Liver (tissue), 9 donors: Measurements from ENCODE around the gene TRAPPC2L. TPM values are rescaled to one million over a fixed set of nuclear protein-coding genes. Genes with fewer than 3 reads are reported as not detected.

Experiments
- DNase-seq: peaks from one replicate; pipeline ENCODE4 v3.0.0-alpha.2; 2017; ENCODE audit warnings: low spot score
- H3K27ac ChIP-seq, 2 donors: one replicate each; pipeline ENCODE4 v1.7.0; 2013; ENCODE audit warnings: inconsistent platforms in 2 of 2, low read length in 2 of 2, control low read depth in 1 of 2, low read depth in 1 of 2, mild to moderate bottlenecking in 1 of 2
- H3K27me3 ChIP-seq, 4 donors: one replicate each; pipeline versions ENCODE4 v1.6.1 to v1.7.0; 2013; ENCODE audit warnings: low read length in 3 of 4, inconsistent platforms in 1 of 4, mild to moderate bottlenecking in 1 of 4, moderate library complexity in 1 of 4; ENCODE audit not compliant: control insufficient read depth in 4 of 4, insufficient read depth in 4 of 4
- H3K36me3 ChIP-seq, 4 donors: one replicate each; pipeline versions ENCODE4 v1.6.1 to v1.7.0; 2013; ENCODE audit warnings: low read length in 3 of 4, mild to moderate bottlenecking in 3 of 4, low read depth in 1 of 4, moderate library complexity in 1 of 4; ENCODE audit not compliant: control insufficient read depth in 4 of 4, insufficient read depth in 3 of 4
- H3K4me1 ChIP-seq, 4 donors: one replicate each; pipeline versions ENCODE4 v1.6.1 to v1.7.0; 2013; ENCODE audit warnings: low read length in 3 of 4, mild to moderate bottlenecking in 3 of 4, moderate library complexity in 1 of 4; ENCODE audit not compliant: control insufficient read depth in 4 of 4, insufficient read depth in 4 of 4
- H3K4me3 ChIP-seq, 3 donors: one replicate each; pipeline versions ENCODE4 v1.6.1 to v1.7.0; 2013; ENCODE audit warnings: low read length in 3 of 3, control low read depth in 1 of 3, low read depth in 1 of 3, mild to moderate bottlenecking in 1 of 3
- H3K9ac ChIP-seq, 2 donors: one replicate each; pipeline ENCODE4 v1.7.0; 2013; ENCODE audit warnings: low read length in 2 of 2, mild to moderate bottlenecking in 2 of 2, moderate library complexity in 2 of 2, control low read depth in 1 of 2, low read depth in 1 of 2
- H3K9me3 ChIP-seq, 4 donors: one replicate each; pipeline versions ENCODE4 v1.6.1 to v1.7.0; 2013; ENCODE audit warnings: low read length in 3 of 4; ENCODE audit not compliant: control insufficient read depth in 4 of 4
- EGR1 ChIP-seq, 2 donors: IDR thresholded peaks; 2 replicates each; pipeline ENCODE4 v1.6.1; 2016 to 2018; ENCODE audit warnings: antibody characterized with exemption in 2 of 2, low read depth in 2 of 2
- FOXA1 ChIP-seq: IDR thresholded peaks from 2 replicates; pipeline ENCODE4 v1.6.1; 2016; ENCODE audit warnings: antibody characterized with exemption
- FOXA2 ChIP-seq: IDR thresholded peaks from 2 replicates; pipeline ENCODE4 v1.6.1; 2016; ENCODE audit warnings: antibody characterized with exemption
- GABPA ChIP-seq, 2 donors: IDR thresholded peaks in 1 of 2; conservative IDR thresholded peaks in 1 of 2; 2 replicates each; pipeline ENCODE4 v1.6.1; 2016; ENCODE audit warnings: antibody characterized with exemption in 2 of 2, mild to moderate bottlenecking in 1 of 2, moderate library complexity in 1 of 2
- HNF4A ChIP-seq, 2 donors: conservative IDR thresholded peaks; 2 replicates each; pipeline ENCODE4 v1.6.1; 2016; ENCODE audit warnings: antibody characterized with exemption in 2 of 2, mild to moderate bottlenecking in 2 of 2
- HNF4G ChIP-seq: IDR thresholded peaks from 2 replicates; pipeline ENCODE4 v1.6.1; 2016; ENCODE audit warnings: antibody characterized with exemption
- JUND ChIP-seq, 2 donors: IDR thresholded peaks; 2 replicates each; pipeline ENCODE4 v1.6.1; 2016; ENCODE audit warnings: antibody characterized with exemption in 2 of 2
- NR2F2 ChIP-seq: IDR thresholded peaks from 2 replicates; pipeline ENCODE4 v1.6.1; 2016; ENCODE audit warnings: antibody characterized with exemption
- RAD21 ChIP-seq, 2 donors: IDR thresholded peaks; 2 replicates each; pipeline ENCODE4 v1.6.1; 2016; ENCODE audit warnings: antibody characterized with exemption in 2 of 2, mild to moderate bottlenecking in 2 of 2
- REST ChIP-seq: IDR thresholded peaks from 2 replicates; pipeline ENCODE4 v1.6.1; 2016; ENCODE audit warnings: antibody characterized with exemption, mild to moderate bottlenecking
- RXRA ChIP-seq, 2 donors: IDR thresholded peaks; 2 replicates each; pipeline ENCODE4 v1.6.1; 2017 to 2018; ENCODE audit warnings: antibody characterized with exemption in 2 of 2, mild to moderate bottlenecking in 1 of 2
- SP1 ChIP-seq: IDR thresholded peaks from 2 replicates; pipeline ENCODE4 v1.6.1; 2018; ENCODE audit warnings: antibody characterized with exemption, mild to moderate bottlenecking
- YY1 ChIP-seq: IDR thresholded peaks from 2 replicates; pipeline ENCODE4 v1.6.1; 2016; ENCODE audit warnings: antibody characterized with exemption, mild to moderate bottlenecking
- WGBS: extraction: QIAGEN DNeasy Blood & Tissue Kit; methylation state at CpG from one replicate; pipeline ENCODE4 v1.1.7; 2013; 5-methylcytosine and 5-hydroxymethylcytosine counted together
- polyA plus RNA-seq, 2 donors: library from polyadenylated mRNA; stranded (reverse) in 1 of 2; unstranded in 1 of 2; fragments of 200-250 nt in 1 of 2; fragments of >200 nt in 1 of 2; fragmentation: Nextera tagmentation in 1 of 2; extraction: Ambion mirVana in 1 of 2; gene quantifications; one replicate each; pipeline versions ENCODE4 v1.2.1 to v1.2.3, GENCODE V29; 2013 to 2015
- total RNA-seq, 2 donors: library from RNA; depleted of rRNA; stranded (reverse); fragments of >200 nt; gene quantifications; one replicate each; pipeline ENCODE4 v1.2.3, GENCODE V29; 2014
- TF ChIP-seq, protein P1 (sequence below): IDR thresholded peaks from 2 replicates; pipeline ENCODE4 v1.6.1; 2016; ENCODE audit warnings: antibody characterized with exemption
- TF ChIP-seq, protein P2 (sequence below): IDR thresholded peaks from 2 replicates; pipeline ENCODE4 v1.6.1; 2016; ENCODE audit warnings: antibody characterized with exemption
- TF ChIP-seq, protein P3 (sequence below): IDR thresholded peaks from 2 replicates; pipeline ENCODE4 v1.6.1; 2016; ENCODE audit warnings: antibody characterized with exemption
- donor health status: healthy.
- donor health status: healthy.
- donor health status: healthy.
- donor health status: healthy.
- donor health status: healthy.

The TRAPPC2L gene
- total and polyA plus RNA-seq, 4 donors = 16.3 to 59.4 (median 22.2) TPM

GRCh38 chr16:88886845-88887521 is 30.1 kb downstream of the TRAPPC2L start:
- Histone ChIP-seq H3K27me3 (no peaks in the 10 kb centered on the region), H3K4me3 (no peak overlapping the region), H3K9ac (no peak overlapping the region), H3K9me3 (no peaks in the 10 kb centered on the region), H3K4me1 (peaks cover 3 to 33% (median 22%) of the 10 kb centered on the region in 4 donors), H3K36me3 (no peaks in the 10 kb centered on the region), H3K27ac (peak overlapping the region in 1 of 2 donors; percentile 19)
- no peak for DNase-seq
- WGBS = 88% methylated on average over 39 of the region's 39 CpGs
- TF ChIP-seq RAD21 (IDR thresholded peaks at IDR 0.05) = peak in 1 of 2 donors; percentile 23
- TF ChIP-seq RXRA (IDR thresholded peaks at IDR 0.05) = peak in 1 of 2 donors; percentile 39
- TF ChIP-seq SP1 = peak; percentile 38
- TF ChIP-seq FOXA1 = no peak
- TF ChIP-seq NR2F2 = peak; percentile 77

GRCh38 chr16:88888057-88888456 is 31.1 kb downstream of the TRAPPC2L start:
- DNase-seq = no peak
- Histone ChIP-seq H3K4me1 (peaks cover 3 to 22% (median 14%) of the 10 kb centered on the region in 4 donors), H3K9me3 (no peaks in the 10 kb centered on the region), H3K4me3 (no peak overlapping the region), H3K27me3 (no peaks in the 10 kb centered on the region), H3K27ac (peak overlapping the region in 1 of 2 donors; percentile 20), H3K36me3 (no peaks in the 10 kb centered on the region), H3K9ac (no peak overlapping the region)
- TF ChIP-seq, protein P1, sequence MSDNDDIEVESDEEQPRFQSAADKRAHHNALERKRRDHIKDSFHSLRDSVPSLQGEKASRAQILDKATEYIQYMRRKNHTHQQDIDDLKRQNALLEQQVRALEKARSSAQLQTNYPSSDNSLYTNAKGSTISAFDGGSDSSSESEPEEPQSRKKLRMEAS = no peak
- TF ChIP-seq GABPA (IDR thresholded peaks at IDR 0.05 in 1 of 2, conservative IDR thresholded peaks at IDR 0.05 in 1 of 2) (no peak), HNF4G (no peak), RAD21 (IDR thresholded peaks at IDR 0.05) (no peak), SP1 (no peak), YY1 (no peak)
- TF ChIP-seq, protein P2, sequence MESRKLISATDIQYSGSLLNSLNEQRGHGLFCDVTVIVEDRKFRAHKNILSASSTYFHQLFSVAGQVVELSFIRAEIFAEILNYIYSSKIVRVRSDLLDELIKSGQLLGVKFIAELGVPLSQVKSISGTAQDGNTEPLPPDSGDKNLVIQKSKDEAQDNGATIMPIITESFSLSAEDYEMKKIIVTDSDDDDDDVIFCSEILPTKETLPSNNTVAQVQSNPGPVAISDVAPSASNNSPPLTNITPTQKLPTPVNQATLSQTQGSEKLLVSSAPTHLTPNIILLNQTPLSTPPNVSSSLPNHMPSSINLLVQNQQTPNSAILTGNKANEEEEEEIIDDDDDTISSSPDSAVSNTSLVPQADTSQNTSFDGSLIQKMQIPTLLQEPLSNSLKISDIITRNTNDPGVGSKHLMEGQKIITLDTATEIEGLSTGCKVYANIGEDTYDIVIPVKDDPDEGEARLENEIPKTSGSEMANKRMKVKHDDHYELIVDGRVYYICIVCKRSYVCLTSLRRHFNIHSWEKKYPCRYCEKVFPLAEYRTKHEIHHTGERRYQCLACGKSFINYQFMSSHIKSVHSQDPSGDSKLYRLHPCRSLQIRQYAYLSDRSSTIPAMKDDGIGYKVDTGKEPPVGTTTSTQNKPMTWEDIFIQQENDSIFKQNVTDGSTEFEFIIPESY = no peak
- 72% methylated on average over 14 of the region's 14 CpGs for WGBS

- Histone ChIP-seq H3K4me1 (peaks cover 3 to 15% (median 11%) of the 10 kb centered on the region in 4 donors), H3K27ac (no peak overlapping the region), H3K9me3 (no peaks in the 10 kb centered on the region), H3K4me3 (no peak overlapping the region), H3K9ac (no peak overlapping the region), H3K27me3 (no peaks in the 10 kb centered on the region), H3K36me3 (no peaks in the 10 kb centered on the region)
- DNase-seq = no peak
- WGBS = 86% methylated on average over 30 of the region's 30 CpGs
- TF ChIP-seq SP1 (no peak), GABPA (IDR thresholded peaks at IDR 0.05 in 1 of 2, conservative IDR thresholded peaks at IDR 0.05 in 1 of 2) (no peak), FOXA2 (no peak), YY1 (no peak), HNF4G (no peak), EGR1 (IDR thresholded peaks at IDR 0.05; ENCODE audit: low read depth in 2 of 2) (no peak), FOXA1 (no peak), REST (no peak), NR2F2 (no peak), RXRA (IDR thresholded peaks at IDR 0.05) (no peak), RAD21 (IDR thresholded peaks at IDR 0.05) (no peak), HNF4A (conservative IDR thresholded peaks at IDR 0.05) (no peak), JUND (IDR thresholded peaks at IDR 0.05) (no peak)
- TF ChIP-seq, protein P3, sequence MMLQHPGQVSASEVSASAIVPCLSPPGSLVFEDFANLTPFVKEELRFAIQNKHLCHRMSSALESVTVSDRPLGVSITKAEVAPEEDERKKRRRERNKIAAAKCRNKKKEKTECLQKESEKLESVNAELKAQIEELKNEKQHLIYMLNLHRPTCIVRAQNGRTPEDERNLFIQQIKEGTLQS = no peak
- TF ChIP-seq, protein P2 = no peak
- TF ChIP-seq, protein P1 = no peak
Measured at GRCh38 chr16:88888461-88889387, 31.8 kb downstream of the TRAPPC2L start.
